Activated CD4-positive, CD25-positive, alpha-beta regulatory T cell treated with anti-CD3 and anti-CD28 coated beads, Interleukin-2, amount 50 U/mL, for 16 hours (primary cell): Measurements from ENCODE around the gene UBE3A.

ENCODE experiments used
- DNase-seq: peaks from one replicate; pipeline ENCODE4 v3.0.0-alpha.2; 2020; ENCODE audit warnings: low read depth, low spot score

The UBE3A gene

GRCh38 chr15:25403771-25404170 is 35.1 kb downstream of the UBE3A start:
- DNase-seq, result no peak

- no peak for DNase-seq
These were observed 36.5 kb downstream of the UBE3A start for GRCh38 chr15:25402342-25402741.

- no peak for DNase-seq
These were observed 37.3 kb downstream of the UBE3A start for GRCh38 chr15:25401501-25401900.

GRCh38 chr15:25397100-25397499 is 41.7 kb downstream of the UBE3A start:
- no peak for DNase-seq

GRCh38 chr15:25394898-25395297 is 43.9 kb downstream of the UBE3A start:
- DNase-seq, result no peak

GRCh38 chr15:25392806-25393205 is 46.0 kb downstream of the UBE3A start:
- DNase-seq, result no peak

- no peak for DNase-seq
These were observed 46.7 kb downstream of the UBE3A start for GRCh38 chr15:25391971-25392721.

- DNase-seq, result no peak
These were observed 52.8 kb downstream of the UBE3A start for GRCh38 chr15:25385986-25386385.

- no peak for DNase-seq
These were observed 57.2 kb downstream of the UBE3A start for GRCh38 chr15:25381579-25381978.

GRCh38 chr15:25378501-25378901 is 60.3 kb downstream of the UBE3A start:
- DNase-seq, result no peak

- no peak for DNase-seq
These were observed 63.3 kb downstream of the UBE3A start for GRCh38 chr15:25375557-25375956.

- no peak for DNase-seq
These were observed 64.7 kb downstream of the UBE3A start for GRCh38 chr15:25374143-25374542.

- DNase-seq, result no peak
These were observed 66.5 kb downstream of the UBE3A start for GRCh38 chr15:25372298-25372697.

GRCh38 chr15:25368850-25369249 is 70.0 kb downstream of the UBE3A start:
- DNase-seq, result no peak

GRCh38 chr15:25366058-25366457 is 72.8 kb downstream of the UBE3A start:
- no peak for DNase-seq

- no peak for DNase-seq
These were observed 76.3 kb downstream of the UBE3A start for GRCh38 chr15:25362545-25362944.

GRCh38 chr15:25347707-25348106 is 91.1 kb downstream of the UBE3A start:
- no peak for DNase-seq

- DNase-seq, result no peak
These were observed 92.5 kb downstream of the UBE3A start for GRCh38 chr15:25346371-25346770.

GRCh38 chr15:25345943-25346342 is 92.9 kb downstream of the UBE3A start:
- no peak for DNase-seq

- no peak for DNase-seq
These were observed 96.2 kb downstream of the UBE3A start for GRCh38 chr15:25342629-25343028.

GRCh38 chr15:25339431-25339830 is 99.4 kb downstream of the UBE3A start:
- DNase-seq, result no peak

GRCh38 chr15:25335279-25335678 is 103.5 kb downstream of the UBE3A start:
- no peak for DNase-seq

GRCh38 chr15:25333049-25333448 is 105.8 kb downstream of the UBE3A start:
- DNase-seq, result no peak

- DNase-seq, result no peak
These were observed 106.5 kb downstream of the UBE3A start for GRCh38 chr15:25332306-25332705.
